OCI-LY3 (cell line): Measurements from ENCODE around the gene NOL4L.

Experiments
- CTCF ChIP-seq: fragments of 200-600, 300-600 bp; sonication (generic); IDR thresholded peaks from 2 replicates; pipeline ENCODE4 v1.5.1; 2014; ENCODE audit warnings: antibody characterized with exemption, low read length, low read depth
- EZH2phosphoT487 ChIP-seq: fragments of 200-600 bp; shearing (Covaris generic); IDR thresholded peaks from 2 replicates; pipeline ENCODE4 v1.6.1; 2018; ENCODE audit warnings: antibody characterized with exemption, mixed run types, low read depth

GRCh38 chr20:32519381-32519730, 65.8 kb downstream of the NOL4L start:
- TF ChIP-seq CTCF (no peak), EZH2phosphoT487 (no peak)
